ENCODE measurements around the gene PET100. TPM values are rescaled to one million over a fixed set of nuclear protein-coding genes. Genes with fewer than 3 reads are reported as not detected.

Gene PET100
- total RNA-seq (2014; rRNA removed; shearing (Covaris generic)) = 20.4 and 20.6 TPM in 2 replicates
- polyA plus RNA-seq (2014; cell fraction: nucleus; rRNA removed) = 5.6 and 187 TPM in 2 replicates

GRCh38 chr19:7629347-7630054, at the start of gene PET100, which contains the start of gene XAB2:
TSS of gene PET100 (plus strand) at chr19:7629793. CDS start at chr19:7629834, 41 bp downstream.
TSS of gene XAB2 (minus strand) at chr19:7629545. CDS start at chr19:7629527, 18 bp downstream.
- peak; percentile 98 for DNase-seq (ENCODE audit: extremely low read depth, low read depth)

GRCh38 chr19:7582446-7582845, 47.1 kb upstream of the PET100 start:
- no peak for DNase-seq (ENCODE audit: extremely low read depth, low read depth)

GRCh38 chr19:7589822-7590221, 39.8 kb upstream of the PET100 start:
- no peak for DNase-seq (ENCODE audit: extremely low read depth, low read depth)

GRCh38 chr19:7590256-7590655, 39.3 kb upstream of the PET100 start:
- DNase-seq (ENCODE audit: extremely low read depth, low read depth) = no peak

- DNase-seq (ENCODE audit: extremely low read depth, low read depth) = peak; percentile 6
Observed at GRCh38 chr19:7595466-7596133, 34.0 kb upstream of the PET100 start, which contains the start of gene CAMSAP3. TSS of gene CAMSAP3 (plus strand) at chr19:7595863. CDS start at chr19:7596003, 140 bp downstream.

GRCh38 chr19:7596211-7596937, 33.2 kb upstream of the PET100 start:
- DNase-seq (ENCODE audit: extremely low read depth, low read depth) = no peak

GRCh38 chr19:7597689-7598088, 31.9 kb upstream of the PET100 start:
- no peak for DNase-seq (ENCODE audit: extremely low read depth, low read depth)

- no peak for DNase-seq (ENCODE audit: extremely low read depth, low read depth)
Observed at GRCh38 chr19:7598180-7598579, 31.4 kb upstream of the PET100 start.

- DNase-seq (ENCODE audit: extremely low read depth, low read depth) = no peak
Observed at GRCh38 chr19:7600721-7601120, 28.9 kb upstream of the PET100 start.

GRCh38 chr19:7602240-7602934, 27.2 kb upstream of the PET100 start:
- no peak for DNase-seq (ENCODE audit: extremely low read depth, low read depth)

GRCh38 chr19:7602935-7603497, 26.6 kb upstream of the PET100 start:
- no peak for DNase-seq (ENCODE audit: extremely low read depth, low read depth)

- no peak for DNase-seq (ENCODE audit: extremely low read depth, low read depth)
Observed at GRCh38 chr19:7603919-7604318, 25.7 kb upstream of the PET100 start.

- DNase-seq (ENCODE audit: extremely low read depth, low read depth) = peak; percentile 19
Observed at GRCh38 chr19:7605490-7606222, 23.9 kb upstream of the PET100 start.

GRCh38 chr19:7606289-7606688, 23.3 kb upstream of the PET100 start:
- DNase-seq (ENCODE audit: extremely low read depth, low read depth) = no peak

- no peak for DNase-seq (ENCODE audit: extremely low read depth, low read depth)
Observed at GRCh38 chr19:7607212-7607873, 22.2 kb upstream of the PET100 start.

- DNase-seq (ENCODE audit: extremely low read depth, low read depth) = no peak
Observed at GRCh38 chr19:7607874-7608560, 21.6 kb upstream of the PET100 start.

- DNase-seq (ENCODE audit: extremely low read depth, low read depth) = no peak
Observed at GRCh38 chr19:7610491-7611240, 18.9 kb upstream of the PET100 start.

All from NCI-H460 (cell line).